ENCODE data around the gene MAST1.
A peak's percentile ranks its signal among the peaks of the same experiment; 100 is the strongest.
"Not testable (repeated sequence)": the region's sequence is repeated elsewhere in the genome, so short reads cannot be mapped to it uniquely, and the experiment has no call there.

The MAST1 gene

DNA sequence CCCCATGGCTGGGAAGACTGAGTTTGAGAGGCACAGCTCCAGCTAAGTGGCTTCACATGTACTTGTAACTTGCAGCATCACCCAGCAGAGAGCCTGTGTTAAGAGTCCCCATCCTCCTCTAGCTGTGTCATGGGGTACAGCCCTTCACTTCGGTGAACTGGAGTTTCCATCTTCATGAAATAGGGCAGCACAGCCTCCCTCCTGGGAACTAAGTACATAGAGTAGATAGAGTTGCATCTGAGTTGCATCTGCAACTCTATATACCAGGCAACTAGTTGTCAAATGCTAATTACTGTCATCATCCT lies 37.9 kb upstream of the MAST1 start:
- intact Hi-C loops (cut with DNase I), result loop anchor here (5.0 kb wide), 1 partner anchor 38 kb away; no protein-coding TSS in a partner anchor
- DNase-seq, result no peak

DNA sequence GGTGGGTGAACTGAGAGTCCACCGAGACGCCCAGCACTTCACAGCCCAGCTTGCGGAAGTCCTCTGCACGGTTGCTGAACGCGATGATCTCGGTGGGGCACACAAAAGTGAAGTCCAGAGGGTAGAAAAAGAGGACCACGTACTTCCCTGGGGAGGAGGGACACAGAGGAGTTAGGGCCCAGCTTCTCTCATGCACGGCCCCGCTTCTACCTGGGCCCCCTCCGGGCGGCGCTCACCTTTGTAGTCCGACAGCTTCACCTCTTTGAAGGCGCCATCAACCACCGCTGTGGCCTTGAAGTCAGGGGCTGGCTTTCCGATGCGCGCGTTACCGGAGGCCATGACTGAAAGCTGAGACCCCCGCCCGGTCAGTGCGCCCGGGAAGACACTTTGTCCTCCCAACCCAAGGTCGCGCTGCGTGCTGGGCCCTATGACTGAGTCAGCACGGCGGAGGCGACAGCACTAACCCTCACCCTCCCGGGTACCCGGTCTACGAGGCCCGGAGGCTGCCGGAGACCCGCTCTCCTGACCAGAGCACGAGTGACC lies 37.3 kb upstream of the MAST1 start:
- intact Hi-C loops (cut with DNase I), result loop anchor here (5.0 kb wide), 1 partner anchor 39 kb away; no protein-coding TSS in a partner anchor
- DNase-seq, result peak in 5 of 10 donors; percentile 31 to 88 (median 34)

DNA sequence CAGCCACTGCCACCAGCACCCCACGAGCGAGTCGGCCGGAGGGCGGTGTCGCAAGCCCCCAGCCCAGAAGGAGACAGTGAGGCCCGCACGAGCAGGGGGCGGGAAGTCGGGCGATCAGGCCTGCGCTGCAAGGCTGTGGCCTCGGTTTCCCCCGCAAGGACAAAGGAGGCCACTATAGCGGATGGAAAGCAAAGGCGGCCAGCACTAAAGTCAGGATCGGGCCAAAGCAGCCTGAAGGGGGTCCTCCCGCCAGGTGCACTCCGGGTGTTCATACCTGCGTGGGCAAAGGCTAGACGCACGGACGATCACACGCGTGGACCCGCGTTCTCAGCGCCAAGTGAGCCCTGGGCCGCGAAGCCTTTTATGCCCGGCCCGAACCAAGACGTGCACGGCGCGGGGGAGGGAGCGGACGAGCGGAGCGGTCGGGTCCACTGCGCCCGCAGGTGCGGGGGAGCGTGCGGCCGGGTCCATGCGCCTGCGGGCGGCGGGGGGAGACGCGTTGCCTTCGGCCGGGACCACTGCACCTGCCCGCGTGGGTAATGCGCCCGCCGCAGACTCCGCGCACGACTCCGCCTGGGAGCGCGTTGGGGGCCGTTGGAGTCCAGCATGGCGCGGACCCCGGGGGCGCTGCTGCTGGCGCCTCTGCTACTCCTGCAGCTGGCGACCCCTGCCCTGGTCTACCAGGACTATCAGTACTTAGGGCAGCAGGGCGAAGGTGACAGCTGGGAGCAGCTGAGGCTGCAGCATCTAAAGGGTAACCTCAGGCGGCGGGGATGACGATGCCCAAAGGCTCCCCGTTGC lies 36.6 kb upstream of the MAST1 start, which contains the start of the genes PRDX2 and THSD8:
Gene PRDX2, minus strand, starts transcription at position 335 of the 801 bp plus-strand sequence. CDS start 539 bp downstream, outside the sequence.
Gene THSD8, plus strand, starts transcription at position 604 of the 801 bp plus-strand sequence. Its CDS starts 3 bp downstream, at position 607.
- intact Hi-C loops (cut with DNase I), result loop anchor here (5.0 kb wide), 1 partner anchor 39 kb away; no protein-coding TSS in a partner anchor
- peak; percentile 75 to 98 (median 86) for DNase-seq

DNA sequence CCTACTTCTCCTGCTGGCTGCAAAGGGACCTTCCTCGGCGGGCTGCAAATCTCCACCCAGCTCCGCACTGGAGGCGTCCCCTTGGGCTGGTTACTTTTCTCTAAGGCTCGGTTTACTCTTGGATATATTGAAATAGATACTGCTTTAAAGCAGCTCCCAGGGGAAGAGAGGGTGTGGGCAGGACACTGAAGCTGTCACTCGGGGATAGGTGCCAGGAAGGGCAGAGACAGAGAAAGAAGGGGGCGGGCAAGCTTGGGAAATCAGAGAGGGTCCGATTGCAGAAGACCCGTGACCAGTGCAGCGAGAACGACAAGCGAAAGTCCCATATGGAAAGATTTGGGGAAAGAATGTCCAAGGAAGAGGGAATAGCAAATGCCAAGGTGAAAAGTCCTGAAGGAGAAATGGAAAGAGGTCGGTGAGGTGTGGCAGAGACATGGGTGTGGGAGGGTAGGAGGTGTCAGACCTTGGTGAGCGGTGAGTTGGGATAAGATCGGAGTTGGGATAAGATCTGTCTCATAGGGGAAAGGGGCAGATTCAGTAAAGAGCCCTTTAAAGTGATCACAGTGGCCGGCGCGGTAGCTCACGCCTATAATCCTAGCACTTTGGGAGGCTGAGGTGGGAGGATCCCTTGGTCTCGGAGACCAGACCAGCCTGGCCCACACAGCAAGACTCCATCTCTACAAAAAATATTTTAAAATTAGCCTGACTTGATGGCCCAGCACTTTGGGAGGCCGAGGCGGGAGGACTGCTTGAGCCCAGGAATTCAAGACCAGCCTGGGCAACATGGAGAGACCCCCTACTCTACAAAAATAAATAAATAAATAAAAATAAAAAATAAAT lies 35.8 kb upstream of the MAST1 start:
- DNase-seq, result peak in 2 of 10 donors; percentile 80 to 87
- intact Hi-C loops (cut with DNase I), result loop anchor here (5.0 kb wide), 1 partner anchor 40 kb away; no protein-coding TSS in a partner anchor

DNA sequence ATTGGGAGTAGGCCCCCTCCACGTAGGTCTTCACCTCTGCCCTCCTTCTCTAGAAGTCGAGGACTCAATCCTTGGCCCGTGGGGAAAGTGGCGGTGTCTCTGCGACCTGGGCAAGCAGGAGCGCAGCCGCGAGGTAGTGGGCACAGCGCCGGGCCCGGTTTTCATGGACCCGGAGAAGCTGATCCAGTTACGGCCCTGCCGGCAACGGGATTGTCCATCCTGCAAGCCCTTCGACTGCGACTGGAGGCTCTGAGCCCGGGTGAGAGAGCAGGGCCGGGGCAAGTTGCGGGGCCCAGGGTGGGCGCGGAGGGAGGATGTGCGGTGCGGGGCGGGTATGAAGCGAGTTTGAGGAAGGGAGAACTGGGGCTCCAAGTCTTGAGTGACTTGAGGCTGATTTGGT lies 34.3 kb upstream of the MAST1 start:
- DNase-seq, result no peak
- intact Hi-C loops (cut with DNase I), result loop anchor here (5.0 kb wide), 1 partner anchor 42 kb away; no protein-coding TSS in a partner anchor

DNA sequence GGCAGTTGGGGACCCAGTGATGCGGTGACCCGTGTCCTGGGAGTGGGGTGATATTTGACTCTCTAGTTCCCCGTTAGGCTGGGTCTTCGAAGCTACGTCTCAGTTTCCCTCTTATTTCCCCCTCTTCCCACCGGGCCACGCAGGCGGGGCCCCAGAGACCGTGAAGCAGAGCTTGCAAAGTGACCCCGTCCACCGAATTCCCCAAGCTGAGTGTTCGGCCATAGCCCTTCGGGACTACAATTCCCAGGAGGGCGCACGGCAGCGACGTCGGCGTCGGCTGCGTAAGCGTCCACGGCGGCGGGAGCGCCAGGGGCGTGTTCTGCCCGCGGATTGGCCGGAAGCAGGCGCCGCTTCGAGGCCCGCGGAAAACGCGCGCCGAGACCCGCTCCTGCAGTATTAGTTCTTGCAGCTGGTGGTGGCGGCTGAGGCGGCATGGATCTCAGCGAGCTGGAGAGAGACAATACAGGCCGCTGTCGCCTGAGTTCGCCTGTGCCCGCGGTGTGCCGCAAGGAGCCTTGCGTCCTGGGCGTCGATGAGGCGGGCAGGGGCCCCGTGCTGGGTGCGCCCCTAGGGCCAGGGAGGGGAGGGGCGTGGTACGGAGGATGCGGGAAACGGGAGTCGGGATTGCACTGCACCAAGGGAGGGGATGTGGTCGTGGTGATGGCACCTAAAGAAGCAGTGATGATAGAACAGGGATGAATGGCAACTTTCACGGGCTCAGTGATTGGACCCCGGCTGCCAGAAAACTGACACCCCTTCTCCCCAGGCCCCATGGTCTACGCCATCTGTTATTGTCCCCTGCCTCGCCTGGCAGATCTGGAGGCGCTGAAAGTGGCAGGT lies 31.9 kb upstream of the MAST1 start, which contains the start of gene RNASEH2A:
Gene RNASEH2A, plus strand, starts transcription at position 343 of the 840 bp plus-strand sequence. Its CDS starts 90 bp downstream, at position 433.
- peak; percentile 84 to 100 (median 92) for DNase-seq
- intact Hi-C loops (cut with DNase I), result no loop called here

DNA sequence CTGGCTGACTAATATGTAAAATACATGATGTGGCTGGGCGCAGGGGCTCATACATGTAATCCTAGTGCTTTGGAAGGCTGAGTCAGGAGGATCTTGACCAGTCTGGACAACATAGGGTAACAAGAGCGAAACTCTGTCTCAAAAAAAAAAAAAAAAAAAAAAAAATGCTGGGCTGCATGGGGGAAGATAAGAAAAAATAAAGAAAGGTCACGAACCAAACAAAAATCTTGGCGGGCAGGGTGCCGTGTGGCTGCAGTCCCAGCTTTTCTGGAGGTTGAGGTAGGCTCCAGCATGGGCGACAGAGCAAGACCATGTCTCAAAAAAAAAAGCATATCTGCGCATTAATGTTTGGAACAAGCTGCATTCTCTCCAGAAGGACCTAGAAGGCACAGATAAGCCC lies 23.2 kb upstream of the MAST1 start:
- intact Hi-C loops (cut with DNase I), result no loop called here

DNA sequence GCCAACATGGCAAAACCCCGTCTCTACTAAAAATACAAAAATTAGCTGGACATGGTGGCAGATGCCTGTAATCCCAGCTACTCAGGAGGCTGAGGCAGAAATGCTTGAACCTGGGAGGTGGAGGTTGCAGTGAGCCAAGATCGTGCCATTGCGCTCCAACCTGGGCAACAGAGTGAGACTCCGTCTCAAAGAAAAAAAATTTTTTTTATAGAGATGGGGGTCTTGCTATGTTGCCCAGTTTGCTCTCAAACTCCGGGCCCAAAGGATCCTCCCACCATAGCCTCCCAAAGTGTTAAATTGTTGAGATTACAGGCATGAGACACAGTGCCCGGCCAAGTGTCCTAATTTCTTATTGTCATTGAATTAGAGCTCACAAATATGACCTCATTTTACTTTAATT lies 21.1 kb upstream of the MAST1 start:
- DNase-seq; intact Hi-C loops (cut with DNase I): not testable (repeated sequence)

More for the DNA sequence above, 23.2 kb upstream of the MAST1 start:
- DNase-seq, result no peak

DNA sequence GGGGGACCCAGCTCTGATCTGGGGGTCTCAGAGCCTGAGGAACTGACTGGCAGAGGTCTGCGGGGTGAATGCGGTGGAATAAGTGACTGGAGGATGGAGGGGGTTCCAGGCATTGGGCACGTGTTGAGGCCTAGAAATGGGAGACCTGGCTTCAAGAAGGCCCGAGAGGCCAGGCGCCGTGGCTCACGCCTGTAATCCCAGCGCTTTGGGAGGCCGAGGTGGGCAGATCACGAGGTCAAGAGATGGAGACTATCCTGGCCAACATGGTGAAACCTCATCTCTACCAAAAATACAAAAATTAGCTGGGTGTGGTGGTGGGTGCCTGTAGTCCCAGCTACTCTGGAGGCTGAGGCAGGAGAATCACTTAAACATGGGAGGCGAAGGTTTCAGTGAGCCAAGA lies 20.5 kb upstream of the MAST1 start:
- DNase-seq; intact Hi-C loops (cut with DNase I): not testable (repeated sequence)

DNA sequence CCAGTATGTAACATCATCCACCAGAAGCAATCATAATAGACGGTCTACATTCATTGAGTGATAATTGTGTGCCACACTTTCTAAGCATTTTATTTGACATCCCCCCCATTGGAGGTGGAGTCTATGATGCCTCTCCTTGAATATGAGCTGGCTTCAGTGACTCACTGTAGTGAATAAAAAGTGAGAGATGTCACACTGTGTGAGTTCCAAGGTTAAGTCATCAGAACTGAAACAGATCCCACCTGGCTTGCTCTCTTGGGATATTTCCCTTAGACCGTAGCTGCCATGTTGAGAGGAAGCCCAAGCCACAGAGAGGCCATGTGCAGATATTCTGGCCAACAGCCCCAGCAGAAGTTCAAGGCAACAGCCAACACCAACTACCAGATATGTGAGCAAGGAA lies 16.6 kb upstream of the MAST1 start:
- intact Hi-C loops (cut with DNase I), result no loop called here
- no peak for DNase-seq

DNA sequence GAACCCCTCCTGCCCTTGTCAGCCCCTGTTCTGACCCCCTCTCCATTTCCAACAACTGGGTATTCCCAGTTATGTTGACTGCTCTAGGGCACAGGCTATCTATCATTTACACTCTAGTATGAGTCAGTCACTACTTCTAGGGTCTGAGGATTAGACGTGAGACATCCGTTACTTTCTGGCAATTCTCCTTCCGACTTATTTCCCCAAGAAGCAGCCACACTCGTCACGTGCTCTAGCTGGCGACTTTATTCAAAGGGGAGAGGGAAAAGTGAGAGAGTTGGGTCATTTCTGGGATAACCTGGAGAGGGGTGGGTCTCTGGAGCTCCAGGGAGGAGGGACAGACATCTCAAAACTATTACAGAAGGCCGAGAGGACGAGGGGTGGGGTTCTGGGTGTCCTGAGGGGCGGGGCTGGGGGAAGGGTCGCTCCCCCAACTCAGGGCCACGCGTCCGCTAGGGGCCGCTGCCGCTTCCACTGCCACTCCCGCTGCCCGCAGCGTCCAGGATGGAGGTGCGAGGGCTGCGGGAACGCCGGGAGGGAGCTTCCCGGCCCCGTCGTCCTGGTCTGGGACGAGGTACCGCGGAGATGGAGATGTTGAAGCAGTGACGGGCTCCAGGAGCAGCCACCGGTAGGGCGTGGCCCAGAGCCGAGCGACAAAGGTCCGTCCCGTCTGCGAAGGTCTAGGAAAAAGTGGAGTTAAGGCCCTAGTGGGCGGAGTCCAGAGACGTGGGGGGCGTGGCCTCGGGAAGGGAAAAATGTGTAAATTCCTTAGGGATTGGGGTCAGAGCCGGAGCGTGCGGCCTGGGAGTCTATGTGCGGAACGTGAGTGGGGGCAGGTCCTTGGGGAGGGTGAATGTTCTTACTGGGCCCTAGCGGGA lies 12.8 kb upstream of the MAST1 start:
- peak in 1 of 10 donors; percentile 56 for DNase-seq
- intact Hi-C loops (cut with DNase I), result no loop called here

DNA sequence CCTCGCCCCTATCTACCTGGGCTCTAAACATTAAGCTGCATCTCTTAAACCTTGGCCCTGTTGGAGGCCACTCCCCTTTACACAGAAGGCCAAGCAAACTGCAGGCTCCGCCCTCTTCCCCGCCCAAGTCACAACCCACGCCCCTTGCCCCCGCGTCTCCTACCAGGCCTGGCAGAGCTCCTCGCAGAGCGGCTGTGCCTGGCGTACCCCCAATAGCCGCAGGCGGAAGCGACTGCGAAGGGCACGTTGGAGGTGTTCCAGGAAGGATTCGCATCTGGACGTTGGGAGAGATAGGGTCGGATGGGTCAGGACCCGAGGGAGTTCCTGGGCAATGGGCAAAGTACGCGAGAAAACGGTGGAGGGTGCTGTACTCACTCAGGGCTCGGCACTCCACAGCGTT lies 9.8 kb upstream of the MAST1 start:
- intact Hi-C loops (cut with DNase I), result no loop called here
- DNase-seq, result no peak

DNA sequence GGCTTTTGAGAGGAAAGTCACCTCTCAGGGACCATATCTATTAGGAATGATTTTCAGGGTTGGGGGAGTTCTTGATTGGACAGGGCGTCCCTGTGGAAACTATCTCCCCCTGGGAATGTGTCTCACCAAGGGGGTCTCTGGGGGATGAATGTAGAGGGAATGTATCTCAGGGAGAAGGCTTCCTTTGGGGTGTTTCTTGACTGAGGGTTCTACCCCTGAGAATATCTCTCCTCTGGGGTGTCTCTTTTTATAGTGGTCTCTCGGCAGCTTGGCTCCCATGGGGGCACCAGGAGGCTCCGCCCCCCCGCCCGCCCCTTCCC lies 4.9 kb upstream of the MAST1 start:
- intact Hi-C loops (cut with DNase I), result no loop called here
- DNase-seq, result peak in 1 of 10 donors; percentile 8

DNA sequence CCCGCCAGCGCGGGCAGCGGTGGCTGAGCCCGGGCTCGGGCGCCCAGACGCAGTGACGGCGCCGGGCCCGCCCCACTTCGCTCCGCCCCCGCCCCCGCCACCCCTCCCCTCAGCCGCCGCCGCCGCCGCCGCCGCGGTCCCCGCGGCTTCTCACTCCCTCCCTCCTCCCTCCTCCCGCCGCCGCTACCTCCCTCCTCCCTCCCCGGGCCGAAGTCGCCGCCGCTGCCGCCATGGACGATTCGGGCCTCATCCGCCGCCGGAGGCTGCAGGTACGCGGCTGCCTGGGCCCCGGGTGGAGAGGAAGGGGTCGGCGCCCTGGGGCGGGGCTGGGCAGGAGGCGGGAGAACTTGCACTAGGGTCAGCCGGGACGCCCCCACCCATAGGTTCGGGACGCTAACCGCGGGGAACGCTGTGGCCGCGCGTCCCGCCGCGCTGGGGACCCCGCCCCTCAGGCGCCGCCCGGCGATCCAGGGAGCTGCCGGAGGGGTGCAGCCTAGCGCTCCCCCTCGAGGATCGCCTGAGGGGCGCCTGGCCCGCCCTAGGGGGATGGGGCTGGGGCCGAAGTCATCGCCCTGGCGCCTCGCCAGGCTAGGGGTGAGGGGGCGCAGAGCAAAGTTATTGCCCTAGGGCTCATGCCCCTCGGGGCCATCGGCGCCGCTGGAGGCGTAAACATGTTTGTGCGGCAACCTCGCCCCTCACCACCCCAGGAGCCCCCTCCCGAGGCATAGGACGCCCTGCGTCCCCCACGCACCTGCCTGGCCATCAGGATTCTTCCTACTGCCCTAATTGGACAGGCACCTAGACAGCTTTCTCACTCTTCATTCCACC lies 4.4 kb upstream of the MAST1 start:
- intact Hi-C loops (cut with DNase I), result no loop called here
- peak in 6 of 10 donors; percentile 40 to 88 (median 68) for DNase-seq

DNA sequence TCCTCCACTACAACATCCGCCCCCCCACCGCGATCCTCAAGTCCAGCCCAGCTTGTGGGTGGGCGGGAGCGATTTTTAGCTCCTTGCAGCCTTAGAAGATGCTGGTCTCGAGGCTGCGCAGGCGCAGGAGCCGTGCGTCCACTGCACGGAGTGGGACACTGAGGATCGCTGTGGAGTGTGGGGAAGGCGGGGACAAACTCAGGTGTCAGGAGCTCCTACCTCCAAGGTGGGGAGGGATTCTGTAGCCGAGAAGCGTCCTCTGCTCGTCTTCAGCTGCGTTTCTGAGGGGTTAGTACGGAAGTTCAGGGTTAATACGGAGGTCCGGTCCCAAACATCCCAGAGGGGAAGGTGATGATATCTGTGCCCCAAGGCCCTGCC lies 3.8 kb upstream of the MAST1 start, which contains the start of gene RTBDN:
Gene RTBDN, minus strand, starts transcription at position 14 of the 378 bp plus-strand sequence. CDS start 4,600 bp downstream, outside the sequence.
- DNase-seq, result peak in 9 of 10 donors; percentile 24 to 95 (median 76)
- intact Hi-C loops (cut with DNase I), result no loop called here

DNA sequence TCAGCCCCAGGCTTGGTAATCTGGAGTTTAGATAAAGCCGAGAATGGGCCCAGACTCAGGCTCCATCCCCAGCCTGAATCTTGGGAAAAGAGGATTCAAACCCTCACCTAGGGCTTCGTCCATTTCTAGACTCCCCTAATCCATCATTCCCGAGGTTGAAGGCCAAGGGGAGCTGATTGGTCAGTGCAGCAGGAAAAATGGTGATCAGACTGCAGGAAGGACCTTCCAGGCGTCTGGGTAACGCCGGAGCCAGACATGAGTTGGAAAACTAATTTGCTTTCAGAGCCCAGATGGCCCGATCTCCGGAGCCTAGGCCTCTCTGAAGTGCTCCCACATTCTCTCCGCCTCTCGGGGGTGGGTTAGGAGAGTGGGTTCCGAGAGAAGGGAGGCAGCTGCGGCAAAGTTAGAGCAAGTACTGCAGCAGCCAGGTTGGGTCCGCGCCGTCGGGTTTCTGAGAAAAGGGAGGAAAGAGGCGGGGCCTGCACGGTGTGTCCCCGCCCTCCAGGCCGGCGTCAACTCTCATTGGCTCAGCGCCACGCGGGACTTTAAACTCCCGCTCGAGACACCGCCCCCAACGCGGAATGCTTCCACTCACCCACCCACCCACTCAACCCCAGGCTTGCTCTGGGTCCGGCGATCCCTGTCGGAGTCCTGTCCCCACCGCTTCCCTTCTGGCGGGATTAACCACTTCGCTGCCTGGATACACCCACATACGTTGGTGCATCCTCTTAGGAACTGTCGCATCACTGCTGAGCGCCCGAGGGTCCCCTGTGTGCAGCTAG lies 3.1 kb upstream of the MAST1 start:
- intact Hi-C loops (cut with DNase I), result no loop called here
- peak in 8 of 10 donors; percentile 23 to 93 (median 66) for DNase-seq

DNA sequence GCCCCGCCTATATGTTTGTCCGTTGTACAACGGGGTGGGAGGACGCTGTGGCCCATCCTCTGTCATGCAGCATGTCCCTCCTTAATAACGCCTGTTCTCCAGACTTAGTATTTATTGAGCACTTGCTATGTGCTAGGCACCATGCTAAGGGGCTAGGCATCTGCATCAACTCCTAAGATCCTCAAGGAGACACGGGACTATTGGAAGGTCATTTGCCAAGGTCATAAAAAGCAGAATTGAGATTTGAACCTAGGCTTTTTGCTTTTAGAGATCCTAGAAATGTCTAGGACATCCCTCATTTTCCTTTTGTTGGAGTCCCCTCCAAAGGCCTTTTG lies 1.8 kb upstream of the MAST1 start:
- no peak for DNase-seq
- intact Hi-C loops (cut with DNase I), result no loop called here
